ENCODE results near the gene STIM1. TPM values are rescaled to one million over a fixed set of nuclear protein-coding genes. Genes with fewer than 3 reads are reported as not detected.
"Not testable (repeated sequence)": the region's sequence is repeated elsewhere in the genome, so short reads cannot be mapped to it uniquely, and the experiment has no call there.

Gene STIM1
- total RNA-seq (10 to 100 TPM; 32.1 to 38.6 TPM), polyA plus RNA-seq (ENCODE audit: insufficient read length in 2 of 2) (10 to 100 TPM; 44.6 to 51.5 TPM)
- long read RNA-seq, donor 1, full-length matches to known transcripts = 7 of 28 reads
- long read RNA-seq, donor 1, partial matches to known transcripts = 21 of 28 reads
- long read RNA-seq, donor 1, other reads (novel, unspliced or antisense) = 0 of 28 reads
- long read RNA-seq, donor 2, full-length matches to known transcripts = 2 of 2 reads
- long read RNA-seq, donor 2, partial matches to known transcripts = 0 of 2 reads
- long read RNA-seq, donor 2, other reads (novel, unspliced or antisense) = 0 of 2 reads
- long read RNA-seq, donor 3, full-length matches to known transcripts = 5 of 5 reads
- long read RNA-seq, donor 3, partial matches to known transcripts = 0 of 5 reads
- long read RNA-seq, donor 3, other reads (novel, unspliced or antisense) = 0 of 5 reads
- long read RNA-seq, donor 4, full-length matches to known transcripts = 5 of 5 reads
- long read RNA-seq, donor 4, partial matches to known transcripts = 0 of 5 reads
- long read RNA-seq, donor 4, other reads (novel, unspliced or antisense) = 0 of 5 reads

- DNase-seq (ENCODE audit: low read depth in 4 of 6, low spot score in 6 of 6) = peak; percentile 82 to 98 (median 92)
- peaks cover 27% of the 10 kb centered on the region for H3K4me1 ChIP-seq (ENCODE audit: control insufficient read depth, insufficient read depth, low read length)
- under 1% methylated on average over 86 of the region's 87 CpGs for WGBS (ENCODE audit: insufficient coverage)
These were observed at the start of gene STIM1 for GRCh38 chr11:3854977-3855807. Gene STIM1, plus strand, starts transcription at chr11:3855664. Its CDS starts 607 bp downstream, at chr11:3856271.

DNA sequence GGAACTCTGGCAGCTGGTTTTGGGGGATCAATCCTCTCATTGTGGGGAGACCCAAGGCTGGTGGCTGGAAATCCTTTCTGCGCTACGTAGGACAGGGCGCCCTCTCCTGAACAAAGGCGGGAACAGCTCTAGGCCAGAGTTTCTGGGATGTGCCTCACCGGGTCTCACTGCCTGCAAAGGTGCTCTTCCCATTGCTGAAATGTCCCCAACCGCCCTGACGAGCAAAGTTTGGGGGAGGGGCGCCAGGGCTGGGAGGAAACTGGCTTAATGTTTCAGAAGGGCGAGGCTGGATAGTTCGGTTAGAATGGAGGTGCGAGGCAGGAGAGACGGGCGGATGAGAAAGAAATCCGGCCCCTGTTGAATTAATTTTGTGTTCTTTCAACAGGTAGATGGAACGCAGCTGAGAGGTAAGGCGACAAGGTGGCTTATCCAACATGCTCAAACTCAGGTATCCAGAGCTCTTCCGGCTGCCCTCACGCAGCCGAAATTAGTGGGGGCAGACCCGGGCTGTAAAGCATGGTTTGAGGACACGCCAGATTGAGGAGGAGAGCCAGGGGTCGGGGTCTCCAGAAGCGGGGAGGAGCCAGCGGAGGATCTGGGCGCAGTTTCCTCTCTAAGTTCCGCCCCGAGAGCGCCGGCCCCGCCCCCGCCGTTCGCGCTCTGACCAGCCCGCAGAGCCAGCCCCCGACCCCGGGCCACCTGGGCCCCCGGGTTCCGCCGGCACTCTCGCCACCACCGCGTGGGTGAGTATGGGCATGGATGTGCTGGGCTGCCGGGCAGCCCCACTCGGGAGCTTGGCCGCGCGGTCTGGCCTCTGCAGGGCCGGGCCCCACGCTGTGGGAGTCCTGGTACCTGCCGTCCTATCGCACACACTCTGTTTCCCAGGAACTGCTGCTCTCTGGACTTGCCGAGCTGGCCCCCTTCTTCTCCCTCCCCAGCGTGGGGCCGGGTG lies 47.3 kb upstream of the STIM1 start, which contains the start of gene PGAP2:
TSS of gene PGAP2 (plus strand) at position 652 of the 952 bp plus-strand sequence. CDS start 2,700 bp downstream, outside the sequence.
- Histone ChIP-seq H3K4me1 (ENCODE audit: control insufficient read depth, insufficient read depth, low read length) (peaks cover 9% of the 10 kb centered on the region), H3K9me3 (ENCODE audit: control insufficient read depth, insufficient read depth, low read length) (no peaks in the 10 kb centered on the region), H3K36me3 (ENCODE audit: control insufficient read depth, insufficient read depth, low read length) (peaks cover 3% of the 10 kb centered on the region), H3K27me3 (ENCODE audit: control insufficient read depth, insufficient read depth, low read length) (no peaks in the 10 kb centered on the region), H3K4me3 (ENCODE audit: low read depth, low read length) (peak within 1 kb of the TSS; percentile 77), H3K27ac (ENCODE audit: low read depth, low read length) (no peak within 1 kb of the TSS)
- peak in 4 of 6 donors; percentile 28 to 80 (median 55) for DNase-seq (ENCODE audit: low read depth in 4 of 6, low spot score in 6 of 6)
- WGBS (ENCODE audit: insufficient coverage) = 1% methylated on average over 52 of the region's 55 CpGs

More at GRCh38 chr11:3854977-3855807, at the start of gene STIM1:
- Histone ChIP-seq H3K9me3 (ENCODE audit: control insufficient read depth, insufficient read depth, low read length) (no peaks in the 10 kb centered on the region), H3K27me3 (ENCODE audit: control insufficient read depth, insufficient read depth, low read length) (no peaks in the 10 kb centered on the region), H3K36me3 (ENCODE audit: control insufficient read depth, insufficient read depth, low read length) (peaks cover 2% of the 10 kb centered on the region), H3K27ac (ENCODE audit: low read depth, low read length) (peak within 1 kb of the TSS; percentile 93), H3K4me3 (ENCODE audit: low read depth, low read length) (peak within 1 kb of the TSS; percentile 94)

GRCh38 chr11:3808861-3809623 lies 46.4 kb upstream of the STIM1 start:
- peak overlapping the region; percentile 77 for H3K4me3 ChIP-seq (ENCODE audit: low read depth, low read length)
- no peaks in the 10 kb centered on the region for H3K9me3 ChIP-seq (ENCODE audit: control insufficient read depth, insufficient read depth, low read length)
- DNase-seq (ENCODE audit: low read depth in 4 of 6, low spot score in 6 of 6) = peak in 1 of 6 donors; percentile 29
- WGBS (ENCODE audit: insufficient coverage) = 53% methylated on average over 2 of the region's 5 CpGs
- peaks cover 3% of the 10 kb centered on the region for H3K36me3 ChIP-seq (ENCODE audit: control insufficient read depth, insufficient read depth, low read length)
- H3K4me1 ChIP-seq (ENCODE audit: control insufficient read depth, insufficient read depth, low read length) = peaks cover 9% of the 10 kb centered on the region
- no peaks in the 10 kb centered on the region for H3K27me3 ChIP-seq (ENCODE audit: control insufficient read depth, insufficient read depth, low read length)
- H3K27ac ChIP-seq (ENCODE audit: low read depth, low read length) = no peak overlapping the region

DNA sequence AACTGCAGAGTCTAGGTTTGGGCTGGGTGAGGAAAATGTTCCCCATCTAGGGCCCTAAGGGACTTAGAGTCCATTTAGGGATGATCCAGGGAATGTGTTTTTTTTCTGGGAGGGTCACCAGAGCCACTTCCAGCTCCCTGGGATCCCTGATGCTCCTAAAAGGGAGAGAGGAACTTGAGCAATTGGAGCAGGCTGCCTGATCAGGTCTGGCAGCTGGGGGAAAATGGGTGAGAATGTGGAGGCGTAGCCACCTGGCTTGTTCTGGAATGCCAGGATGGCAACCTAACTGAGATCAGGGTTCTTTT lies 45.9 kb upstream of the STIM1 start:
- no peak for DNase-seq (ENCODE audit: low read depth in 4 of 6, low spot score in 6 of 6)
- 100% methylated on average over 1 of the region's 1 CpG for WGBS (ENCODE audit: insufficient coverage)
- Histone ChIP-seq H3K36me3 (ENCODE audit: control insufficient read depth, insufficient read depth, low read length) (peaks cover 3% of the 10 kb centered on the region), H3K27ac (ENCODE audit: low read depth, low read length) (no peak overlapping the region), H3K4me3 (ENCODE audit: low read depth, low read length) (no peak overlapping the region), H3K27me3 (ENCODE audit: control insufficient read depth, insufficient read depth, low read length) (no peaks in the 10 kb centered on the region), H3K4me1 (ENCODE audit: control insufficient read depth, insufficient read depth, low read length) (peaks cover 9% of the 10 kb centered on the region), H3K9me3 (ENCODE audit: control insufficient read depth, insufficient read depth, low read length) (no peaks in the 10 kb centered on the region)

- Histone ChIP-seq H3K4me1 (ENCODE audit: control insufficient read depth, insufficient read depth, low read length) (peaks cover 9% of the 10 kb centered on the region), H3K27ac (ENCODE audit: low read depth, low read length) (no peak overlapping the region), H3K9me3 (ENCODE audit: control insufficient read depth, insufficient read depth, low read length) (no peaks in the 10 kb centered on the region), H3K27me3 (ENCODE audit: control insufficient read depth, insufficient read depth, low read length) (no peaks in the 10 kb centered on the region), H3K36me3 (ENCODE audit: control insufficient read depth, insufficient read depth, low read length) (peaks cover 3% of the 10 kb centered on the region), H3K4me3 (ENCODE audit: low read depth, low read length) (no peak overlapping the region)
- WGBS (ENCODE audit: insufficient coverage) = 92% methylated on average over 3 of the region's 3 CpGs
- no peak for DNase-seq (ENCODE audit: low read depth in 4 of 6, low spot score in 6 of 6)
These were observed 45.0 kb upstream of the STIM1 start for GRCh38 chr11:3810446-3810845.

DNA sequence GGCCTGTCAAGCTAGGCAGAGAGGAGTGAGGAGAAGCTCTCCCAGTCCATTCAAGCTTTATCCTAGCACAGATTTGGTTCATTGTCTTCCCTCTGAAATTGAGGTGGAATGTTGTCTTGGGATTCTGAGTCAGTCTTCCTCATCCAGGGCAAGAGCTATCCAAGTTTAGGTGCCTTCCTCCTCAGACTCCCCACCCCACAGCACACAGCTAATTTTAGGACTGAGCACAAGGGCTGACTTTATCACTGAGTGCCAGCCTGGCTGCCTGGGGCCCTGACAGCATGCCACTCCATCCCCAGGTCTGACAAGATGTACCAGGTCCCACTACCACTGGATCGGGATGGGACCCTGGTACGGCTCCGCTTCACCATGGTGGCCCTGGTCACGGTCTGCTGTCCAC lies 44.5 kb upstream of the STIM1 start:
- H3K4me3 ChIP-seq (ENCODE audit: low read depth, low read length) = no peak overlapping the region
- H3K36me3 ChIP-seq (ENCODE audit: control insufficient read depth, insufficient read depth, low read length) = peaks cover 3% of the 10 kb centered on the region
- H3K9me3 ChIP-seq (ENCODE audit: control insufficient read depth, insufficient read depth, low read length) = no peaks in the 10 kb centered on the region
- no peak overlapping the region for H3K27ac ChIP-seq (ENCODE audit: low read depth, low read length)
- H3K27me3 ChIP-seq (ENCODE audit: control insufficient read depth, insufficient read depth, low read length) = no peaks in the 10 kb centered on the region
- peaks cover 9% of the 10 kb centered on the region for H3K4me1 ChIP-seq (ENCODE audit: control insufficient read depth, insufficient read depth, low read length)
- no peak for DNase-seq (ENCODE audit: low read depth in 4 of 6, low spot score in 6 of 6)
- 93% methylated on average over 3 of the region's 4 CpGs for WGBS (ENCODE audit: insufficient coverage)

DNA sequence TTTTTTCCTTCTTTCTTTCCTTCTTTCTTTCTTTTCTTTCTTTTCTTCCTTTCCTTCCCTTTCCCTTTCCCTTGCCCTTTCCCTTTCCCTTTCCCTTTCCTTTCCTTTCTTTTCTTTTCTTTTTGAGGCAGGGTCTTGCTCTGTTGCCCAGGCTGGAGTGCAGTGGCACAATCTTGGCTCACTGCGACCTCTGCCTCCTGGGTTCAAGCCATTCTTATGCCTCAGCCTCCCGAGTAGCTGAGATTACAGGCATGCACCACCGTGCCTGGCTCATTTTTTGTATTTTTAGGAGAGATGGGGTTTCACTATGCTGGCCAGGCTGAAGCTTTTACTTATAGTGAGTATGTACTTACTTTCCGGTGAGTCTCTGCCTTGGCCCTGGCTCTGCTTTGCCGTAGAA lies 40.6 kb upstream of the STIM1 start:
- not testable (repeated sequence) for DNase-seq (ENCODE audit: low read depth in 4 of 6, low spot score in 6 of 6); H3K9me3 ChIP-seq (ENCODE audit: control insufficient read depth, insufficient read depth, low read length); H3K4me1 ChIP-seq (ENCODE audit: control insufficient read depth, insufficient read depth, low read length); H3K27ac ChIP-seq (ENCODE audit: low read depth, low read length); H3K36me3 ChIP-seq (ENCODE audit: control insufficient read depth, insufficient read depth, low read length); H3K27me3 ChIP-seq (ENCODE audit: control insufficient read depth, insufficient read depth, low read length); H3K4me3 ChIP-seq (ENCODE audit: low read depth, low read length)
- 100% methylated on average over 2 of the region's 5 CpGs for whole genome bisulfite sequencing (ENCODE audit: insufficient coverage)

GRCh38 chr11:3815845-3816244 lies 39.6 kb upstream of the STIM1 start:
- no peaks in the 10 kb centered on the region for H3K27me3 ChIP-seq (ENCODE audit: control insufficient read depth, insufficient read depth, low read length)
- DNase-seq (ENCODE audit: low read depth in 4 of 6, low spot score in 6 of 6) = no peak
- H3K36me3 ChIP-seq (ENCODE audit: control insufficient read depth, insufficient read depth, low read length) = peaks cover 9% of the 10 kb centered on the region
- no peaks in the 10 kb centered on the region for H3K4me1 ChIP-seq (ENCODE audit: control insufficient read depth, insufficient read depth, low read length)
- no peak overlapping the region for H3K4me3 ChIP-seq (ENCODE audit: low read depth, low read length)
- H3K27ac ChIP-seq (ENCODE audit: low read depth, low read length) = no peak overlapping the region
- no peaks in the 10 kb centered on the region for H3K9me3 ChIP-seq (ENCODE audit: control insufficient read depth, insufficient read depth, low read length)
- WGBS (ENCODE audit: insufficient coverage) = 43% methylated on average over 1 of the region's 4 CpGs
